C4-2B (cell line): ENCODE measurements around the gene NLRC3.

ENCODE experiments used
- CTCF ChIP-seq: fragments of 450-650 bp; conservative IDR thresholded peaks from 2 replicates; pipeline ENCODE4 v1.5.1; 2017; ENCODE audit warnings: mild to moderate bottlenecking
- ZFX ChIP-seq: fragments of 450-650 bp; IDR thresholded peaks from 2 replicates; pipeline ENCODE4 v1.6.1; 2017

DNA sequence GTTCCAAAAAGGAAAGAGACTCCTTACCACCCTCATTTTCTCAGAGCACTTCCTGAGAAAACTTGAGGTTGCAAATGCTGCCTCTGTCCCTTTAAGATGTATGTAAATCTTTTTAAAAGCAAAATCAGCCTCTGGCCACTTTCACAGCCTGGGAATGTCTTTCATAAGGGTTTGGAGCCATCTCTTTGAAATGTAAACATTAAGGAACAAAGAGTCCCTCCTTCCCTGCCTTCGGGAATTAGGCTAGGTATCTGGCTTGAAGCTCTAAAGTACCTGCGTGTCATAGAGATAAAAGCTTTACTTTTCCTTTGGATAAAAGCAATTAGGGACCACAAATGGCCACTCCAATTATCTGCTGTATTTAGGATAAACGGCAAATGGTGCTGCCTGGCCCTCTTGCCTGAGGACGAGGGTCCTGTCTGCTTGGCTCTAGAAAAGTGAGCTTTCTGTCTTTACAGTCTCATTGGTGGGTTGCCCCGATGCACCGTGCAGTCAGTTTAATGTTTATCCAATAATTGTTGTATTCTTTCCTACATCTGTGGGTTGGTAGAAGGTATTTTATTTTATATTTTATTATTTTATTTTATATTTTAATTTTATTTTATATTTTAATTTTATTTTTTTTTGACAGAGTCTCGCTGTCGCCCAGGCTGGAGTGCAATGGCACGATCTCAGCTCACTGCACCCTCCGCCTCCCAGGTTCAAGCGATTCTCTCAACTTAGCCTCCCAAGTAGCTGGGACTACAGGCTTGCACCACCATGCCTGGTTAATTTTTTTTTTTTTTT lies 23.9 kb downstream of the NLRC3 start:
- no peak for TF ChIP-seq CTCF
- TF ChIP-seq ZFX, result no peak
